GM23338 (cell line): ENCODE measurements around the gene FBXO39. TPM values are rescaled to one million over a fixed set of nuclear protein-coding genes. Genes with fewer than 3 reads are reported as not detected.

Experiments used
- ATAC-seq: fragments of 200-7000 bp; cut with Tn5 transposase; 3 replicates; pipeline ENCODE4 v1.9.1; 2020
- DNase-seq: peaks from one replicate; pipeline ENCODE4 v3.0.0-alpha.2; 2015; ENCODE audit warnings: low spot score
- H2AFZ ChIP-seq: fragments of 200-600 bp; sonication (generic); 2 replicates; pipeline ENCODE4 v1.8.0; 2016; ENCODE audit warnings: antibody characterized with exemption, mild to moderate bottlenecking, moderate library complexity
- H3F3A ChIP-seq: fragments of 200-600 bp; sonication (generic); replicated peaks from 2 replicates; pipeline ENCODE4 v1.8.0; 2017; ENCODE audit warnings: antibody characterized with exemption, mixed run types, low read depth
- H3K27ac ChIP-seq: fragments of 200-600 bp; sonication (generic); 2 replicates; pipeline ENCODE4 v1.6.1; 2016; ENCODE audit warnings: low read depth
- H3K27me3 ChIP-seq: fragments of 200-600 bp; sonication (generic); 2 replicates; pipeline ENCODE4 v1.8.0; 2016; ENCODE audit warnings: mild to moderate bottlenecking, mixed run types, moderate library complexity; ENCODE audit not compliant: insufficient read depth
- H3K36me3 ChIP-seq: fragments of 200-600 bp; sonication (generic); 2 replicates; pipeline ENCODE4 v1.8.0; 2016; ENCODE audit warnings: mild to moderate bottlenecking; ENCODE audit not compliant: insufficient read depth
- H3K4me1 ChIP-seq: fragments of 200-600 bp; sonication (generic); 2 replicates; pipeline ENCODE4 v1.8.0; 2016; ENCODE audit warnings: mild to moderate bottlenecking, moderate library complexity; ENCODE audit not compliant: insufficient read depth
- H3K4me2 ChIP-seq: fragments of 200-600 bp; sonication (generic); 2 replicates; pipeline ENCODE4 v1.7.1; 2017; ENCODE audit warnings: mixed run types
- H3K4me3 ChIP-seq: fragments of 200-600 bp; sonication (generic); 2 replicates; pipeline ENCODE4 v1.6.1; 2016; ENCODE audit warnings: mixed run types
- H3K79me2 ChIP-seq: fragments of 200-600 bp; sonication (generic); replicated peaks from 2 replicates; pipeline ENCODE4 v1.8.0; 2017; ENCODE audit warnings: mild to moderate bottlenecking; ENCODE audit not compliant: insufficient read depth
- H3K9me2 ChIP-seq: fragments of 200-600 bp; sonication (generic); 2 replicates; pipeline ENCODE4 v1.8.0; 2017; ENCODE audit not compliant: insufficient read depth
- H4K20me1 ChIP-seq: fragments of 200-600 bp; sonication (generic); replicated peaks from 2 replicates; pipeline ENCODE4 v1.8.0; 2017; ENCODE audit warnings: mild to moderate bottlenecking; ENCODE audit not compliant: insufficient read depth
- H3K27ac Mint-ChIP-seq: 2 replicates; pipeline ENCODE4 v1.8.0; 2020; ENCODE audit warnings: inconsistent platforms, mild to moderate bottlenecking, moderate library complexity, mixed read lengths
- H3K27me3 Mint-ChIP-seq: 3 replicates; pipeline ENCODE4 v1.8.0; 2022; ENCODE audit warnings: low read depth, mild to moderate bottlenecking, moderate library complexity, mixed read lengths, inconsistent platforms; ENCODE audit not compliant: insufficient read depth, poor library complexity
- H3K36me3 Mint-ChIP-seq: 3 replicates; pipeline ENCODE4 v1.8.0; 2021; ENCODE audit warnings: low read depth, mild to moderate bottlenecking, inconsistent platforms, moderate library complexity, mixed read lengths
- H3K4me1 Mint-ChIP-seq: 3 replicates; pipeline ENCODE4 v1.8.0; 2020; ENCODE audit warnings: mild to moderate bottlenecking, inconsistent platforms, mixed read lengths
- H3K4me3 Mint-ChIP-seq: 3 replicates; pipeline ENCODE4 v1.8.0; 2021; ENCODE audit warnings: moderate library complexity, mild to moderate bottlenecking, inconsistent platforms, mixed read lengths
- H3K9me3 Mint-ChIP-seq: 3 replicates; pipeline ENCODE4 v1.8.0; 2020; ENCODE audit warnings: moderate library complexity, mild to moderate bottlenecking, inconsistent platforms, mixed read lengths
- CREB1 ChIP-seq: fragments of 250-450 bp; sonication (Bioruptor Pico); IDR thresholded peaks from 2 replicates; pipeline ENCODE4 v1.5.0; 2020; ENCODE audit warnings: low read depth, mild to moderate bottlenecking, moderate library complexity
- CTCF ChIP-seq, 2 experiments: fragments of 200-600 bp in 1 of 2; sonication (generic) in 1 of 2; conservative IDR thresholded peaks; 2 replicates each; pipeline versions ENCODE4 v1.5.1 to v1.6.1; 2016 to 2017; ENCODE audit warnings: antibody characterized with exemption in 2 of 2, low read depth in 2 of 2, mild to moderate bottlenecking in 2 of 2, moderate library complexity in 1 of 2
- ETS1 ChIP-seq: IDR thresholded peaks from 2 replicates; pipeline ENCODE4 v1.6.1; 2016; ENCODE audit warnings: antibody characterized with exemption
- EZH2 ChIP-seq: fragments of 200-600 bp; sonication (generic); IDR thresholded peaks from one replicate; pipeline ENCODE4 v1.8.0; 2017; ENCODE audit warnings: antibody characterized with exemption, mild to moderate bottlenecking, low read depth; ENCODE audit not compliant: unreplicated experiment
- JUNB ChIP-seq: IDR thresholded peaks from one replicate; pipeline ENCODE4 v1.6.1; 2016; ENCODE audit warnings: antibody characterized with exemption; ENCODE audit not compliant: unreplicated experiment
- NANOG ChIP-seq: IDR thresholded peaks from 2 replicates; pipeline ENCODE4 v1.6.1; 2016; ENCODE audit warnings: antibody characterized with exemption, borderline replicate concordance
- REST ChIP-seq: IDR thresholded peaks from one replicate; pipeline ENCODE4 v1.6.1; 2018; ENCODE audit warnings: antibody characterized with exemption; ENCODE audit not compliant: unreplicated experiment
- STAT1 ChIP-seq: IDR thresholded peaks from one replicate; pipeline ENCODE4 v1.6.1; 2016; ENCODE audit warnings: antibody characterized with exemption; ENCODE audit not compliant: unreplicated experiment
- ZNF331 ChIP-seq: fragments of 250-450 bp; sonication (Bioruptor Pico); IDR thresholded peaks from 2 replicates; pipeline ENCODE4 v1.5.0; 2020; ENCODE audit warnings: low read depth, mild to moderate bottlenecking, moderate library complexity
- polyA plus RNA-seq: library from polyadenylated mRNA; unstranded; fragments of >200 nt; fragmentation: Nextera tagmentation; extraction: Ambion mirVana; gene quantifications from 2 replicates; pipeline ENCODE4 v1.2.1, GENCODE V29; 2016
- total RNA-seq: library from RNA; depleted of rRNA; stranded (reverse); fragments of >200 nt; shearing (Covaris generic); gene quantifications from 2 replicates; pipeline ENCODE4 v1.2.3, GENCODE V29; 2014

Gene FBXO39
- total and polyA plus RNA-seq, 2 experiments from 2014 or later, result not detected

- H4K20me1 ChIP-seq, result no peaks in the 10 kb centered on the region
- no peak overlapping the region for H3K4me2 ChIP-seq
- Mint-ChIP-seq H3K27me3 (peaks cover 2% of the 10 kb centered on the region), H3K27ac (no peak overlapping the region), H3K9me3 (no peaks in the 10 kb centered on the region; the same call in 2 of the 3 replicates), H3K4me1 (peaks cover 22% of the 10 kb centered on the region), H3K4me3 (no peak overlapping the region), H3K36me3 (no peaks in the 10 kb centered on the region)
- DNase-seq, result peak; percentile 69
- no peaks in the 10 kb centered on the region for H3K36me3 ChIP-seq
- H3K4me3 ChIP-seq, result no peak overlapping the region
- H2AFZ ChIP-seq, result peak overlapping the region; percentile 19
- H3F3A ChIP-seq, result no peaks in the 10 kb centered on the region
- TF ChIP-seq EZH2, result no peak
- peak; percentile 20 to 44; a peak in 3 of 4 replicates for TF ChIP-seq CTCF (conservative IDR thresholded peaks at IDR 0.05; ENCODE audit: low read depth in 2 of 2)
- H3K9me2 ChIP-seq, result peaks cover 12% of the 10 kb centered on the region; the same call in 1 of the 2 replicates
- H3K4me1 ChIP-seq, result peaks cover 15% of the 10 kb centered on the region
- peak; percentile 87 for ATAC-seq
- no peaks in the 10 kb centered on the region for H3K79me2 ChIP-seq
- H3K27me3 ChIP-seq, result no peaks in the 10 kb centered on the region
- H3K27ac ChIP-seq, result no peak overlapping the region
Measured at GRCh38 chr17:6800422-6801027, 24.5 kb downstream of the FBXO39 start.

- Mint-ChIP-seq H3K36me3 (no peaks in the 10 kb centered on the region; the same call in 2 of the 3 replicates), H3K27me3 (no peaks in the 10 kb centered on the region), H3K27ac (no peak overlapping the region), H3K9me3 (peaks cover 27% of the 10 kb centered on the region), H3K4me1 (no peaks in the 10 kb centered on the region), H3K4me3 (no peak overlapping the region)
- H3K79me2 ChIP-seq, result no peaks in the 10 kb centered on the region
- no peaks in the 10 kb centered on the region for H3K9me2 ChIP-seq
- no peak overlapping the region for H3K4me3 ChIP-seq
- no peaks in the 10 kb centered on the region for H3K27me3 ChIP-seq
- ATAC-seq, result no peak
- no peak for DNase-seq
- H3K27ac ChIP-seq, result no peak overlapping the region
- H2AFZ ChIP-seq, result no peak overlapping the region
- no peaks in the 10 kb centered on the region for H3K36me3 ChIP-seq
- H3K4me1 ChIP-seq, result no peaks in the 10 kb centered on the region
- no peaks in the 10 kb centered on the region for H3F3A ChIP-seq
- H4K20me1 ChIP-seq, result no peaks in the 10 kb centered on the region
- H3K4me2 ChIP-seq, result no peak overlapping the region
- TF ChIP-seq CTCF (conservative IDR thresholded peaks at IDR 0.05; ENCODE audit: low read depth in 2 of 2) (no peak), JUNB (no peak), EZH2 (no peak), STAT1 (no peak), ETS1 (no peak), CREB1 (CRISPR knock-in tag) (no peak), ZNF331 (CRISPR knock-in tag) (no peak), NANOG (no peak), REST (no peak)
Measured at GRCh38 chr17:6811510-6811909, 35.5 kb downstream of the FBXO39 start.
